ENCODE data around the gene TEX11.

The TEX11 gene

GRCh38 chrX:70497026-70497425 lies 411.5 kb downstream of the TEX11 start:
- no peak for DNase-seq (ENCODE audit: low read depth)

GRCh38 chrX:70496491-70496890 lies 412.0 kb downstream of the TEX11 start:
- no peak for DNase-seq (ENCODE audit: low read depth)

GRCh38 chrX:70494441-70494840 lies 414.1 kb downstream of the TEX11 start:
- no peak for DNase-seq (ENCODE audit: low read depth)

GRCh38 chrX:70488856-70489255 lies 419.7 kb downstream of the TEX11 start:
- no peak for DNase-seq (ENCODE audit: low read depth)

GRCh38 chrX:70485466-70485865 lies 423.0 kb downstream of the TEX11 start:
- DNase-seq (ENCODE audit: low read depth) = no peak

- no peak for DNase-seq (ENCODE audit: low read depth)
Measured at GRCh38 chrX:70482300-70482699, 426.2 kb downstream of the TEX11 start.

GRCh38 chrX:70481471-70482270 lies 426.8 kb downstream of the TEX11 start:
- DNase-seq (ENCODE audit: low read depth) = no peak

- DNase-seq (ENCODE audit: low read depth) = no peak
Measured at GRCh38 chrX:70480660-70481018, 427.9 kb downstream of the TEX11 start.

- no peak for DNase-seq (ENCODE audit: low read depth)
Measured at GRCh38 chrX:70479922-70480659, 428.4 kb downstream of the TEX11 start.

GRCh38 chrX:70479247-70479921 lies 429.1 kb downstream of the TEX11 start:
- DNase-seq (ENCODE audit: low read depth) = peak; percentile 31

Data from HS-5 (cell line).